ENCODE measurements around the gene MEF2D.
A peak's percentile ranks its signal among the peaks of the same experiment; 100 is the strongest.

Gene MEF2D

GRCh38 chr1:156486421-156487344, 13.9 kb downstream of the MEF2D start:
- no peak for DNase-seq

- no peak for DNase-seq
These were observed 14.6 kb downstream of the MEF2D start for GRCh38 chr1:156485984-156486383.

GRCh38 chr1:156484480-156485058, 16.0 kb downstream of the MEF2D start:
- DNase-seq, result no peak

- no peak for DNase-seq
These were observed 17.2 kb downstream of the MEF2D start for GRCh38 chr1:156483397-156483796.

- DNase-seq, result no peak
These were observed 18.3 kb downstream of the MEF2D start for GRCh38 chr1:156482276-156482675.

- DNase-seq, result no peak
These were observed 19.0 kb downstream of the MEF2D start for GRCh38 chr1:156481527-156481926.

- peak; percentile 64 for DNase-seq
These were observed 20.0 kb downstream of the MEF2D start for GRCh38 chr1:156480411-156481192.

GRCh38 chr1:156480016-156480370, 20.6 kb downstream of the MEF2D start:
- DNase-seq, result no peak

GRCh38 chr1:156479093-156480015, 21.2 kb downstream of the MEF2D start:
- no peak for DNase-seq

- DNase-seq, result no peak
These were observed 22.3 kb downstream of the MEF2D start for GRCh38 chr1:156478250-156478627.

- no peak for DNase-seq
These were observed 22.9 kb downstream of the MEF2D start for GRCh38 chr1:156477526-156478249.

GRCh38 chr1:156476501-156477298, 23.9 kb downstream of the MEF2D start:
- peak; percentile 86 for DNase-seq

- DNase-seq, result no peak
These were observed 24.7 kb downstream of the MEF2D start for GRCh38 chr1:156475568-156476500.

GRCh38 chr1:156474966-156475365, 25.6 kb downstream of the MEF2D start:
- no peak for DNase-seq

GRCh38 chr1:156471496-156472490, 28.8 kb downstream of the MEF2D start:
- no peak for DNase-seq

- no peak for DNase-seq
These were observed 30.1 kb downstream of the MEF2D start for GRCh38 chr1:156470473-156470872.

GRCh38 chr1:156468693-156469345, 31.8 kb downstream of the MEF2D start:
- peak; percentile 33 for DNase-seq

GRCh38 chr1:156467906-156468305, 32.7 kb downstream of the MEF2D start:
- no peak for DNase-seq

All from fibroblast of skin of scalp (primary cell).